GM12875 (cell line): ENCODE results near the gene TYW5.

ENCODE experiments used
- H3K4me3 ChIP-seq: one replicate; pipeline ENCODE4 v1.5.1; 2011; ENCODE audit warnings: low read depth, low read length, control low read depth
- CTCF ChIP-seq: IDR thresholded peaks from 2 replicates; pipeline ENCODE4 v1.5.1; 2011; ENCODE audit warnings: low read depth, mild to moderate bottlenecking, control low read depth, inconsistent platforms, low read length, moderate library complexity, borderline replicate concordance; ENCODE audit not compliant: insufficient read depth

The TYW5 gene

DNA sequence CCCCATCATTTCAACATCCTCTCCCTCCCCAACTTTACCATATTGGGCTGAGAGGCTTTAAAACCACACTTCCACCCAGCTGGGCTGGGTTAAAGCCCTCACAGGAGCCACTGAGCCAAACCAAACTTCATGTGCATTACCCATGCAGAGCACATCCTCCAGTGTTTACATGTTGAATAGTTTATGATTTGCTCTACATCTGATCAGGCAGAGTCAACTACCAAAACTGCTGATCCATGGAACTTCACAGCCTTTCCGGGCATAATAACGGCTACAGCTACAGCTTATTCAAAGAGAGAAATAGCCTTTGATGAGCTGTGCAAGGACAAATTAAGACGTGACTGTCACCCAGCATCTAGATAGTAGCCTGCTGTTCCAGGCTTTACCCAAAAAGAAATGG, 39.1 kb upstream of the TYW5 start:
- no peak for TF ChIP-seq CTCF
- no peak overlapping the region for H3K4me3 ChIP-seq

GRCh38 chr2:199992296-199992695, 37.0 kb upstream of the TYW5 start:
- TF ChIP-seq CTCF: no peak
- H3K4me3 ChIP-seq: no peak overlapping the region

DNA sequence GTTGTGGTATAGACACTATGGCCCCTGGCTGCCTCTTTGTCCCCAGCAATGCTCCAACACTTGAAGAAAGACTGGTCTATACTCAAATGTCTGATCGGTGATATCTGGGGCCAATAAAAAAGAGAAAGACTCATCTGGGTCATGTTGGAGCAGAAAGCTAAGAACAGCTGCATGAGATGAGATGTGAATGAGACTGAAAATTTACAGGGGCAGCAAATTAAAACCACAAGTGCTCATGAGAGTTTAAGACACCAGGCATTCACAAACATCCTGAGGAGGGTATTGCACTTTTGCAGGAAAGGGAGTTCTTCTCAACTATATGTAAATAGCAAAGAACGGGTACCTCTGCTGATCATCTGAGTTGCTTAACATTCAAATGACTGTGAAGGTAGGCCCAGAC, 36.4 kb upstream of the TYW5 start:
- no peak overlapping the region for H3K4me3 ChIP-seq
- TF ChIP-seq CTCF: no peak

- no peak overlapping the region for H3K4me3 ChIP-seq
- TF ChIP-seq CTCF: no peak
Observed at GRCh38 chr2:199989822-199990221, 34.5 kb upstream of the TYW5 start.

GRCh38 chr2:199988151-199988550, 32.9 kb upstream of the TYW5 start:
- no peak for TF ChIP-seq CTCF
- no peak overlapping the region for H3K4me3 ChIP-seq

- no peak overlapping the region for H3K4me3 ChIP-seq
Observed at GRCh38 chr2:199987586-199987985, 32.3 kb upstream of the TYW5 start.

DNA sequence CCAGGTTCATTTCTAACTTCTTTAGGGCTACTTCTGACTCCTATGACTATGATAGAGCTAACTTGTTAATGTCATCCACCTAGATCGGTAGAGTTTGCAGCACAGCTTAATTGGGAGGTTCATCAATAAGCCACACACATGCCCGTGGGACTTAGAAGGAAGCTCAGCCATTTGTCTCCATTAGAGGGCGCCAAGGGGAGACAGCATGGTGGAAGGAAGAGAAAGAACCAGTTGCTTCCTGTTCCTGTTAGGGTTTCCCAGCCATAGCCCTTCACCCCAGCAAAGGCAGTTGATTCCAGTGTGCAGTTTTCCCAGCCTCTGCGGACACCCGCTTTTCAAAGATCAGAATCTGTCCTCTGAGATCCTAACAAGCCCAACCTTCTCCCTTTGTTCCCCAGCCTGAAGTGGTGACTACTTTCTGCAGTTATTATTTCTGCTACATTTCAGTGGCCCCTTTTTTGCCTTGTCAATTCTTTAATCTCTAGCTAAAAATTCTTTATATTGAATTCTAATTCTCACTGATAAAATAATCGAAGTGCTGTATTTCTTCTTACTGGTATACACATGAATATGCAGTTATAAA, 30.4 kb upstream of the TYW5 start:
- peak; percentile 64 for TF ChIP-seq CTCF
- no peak overlapping the region for H3K4me3 ChIP-seq

More at GRCh38 chr2:199987586-199987985, 32.3 kb upstream of the TYW5 start:
- no peak for TF ChIP-seq CTCF
